ENCODE data around the gene XYLT1. TPM values are rescaled to one million over a fixed set of nuclear protein-coding genes. Genes with fewer than 3 reads are reported as not detected.

XYLT1 gene
- total RNA-seq, 1 experiment from 2014 or later: 14.5 TPM

DNA sequence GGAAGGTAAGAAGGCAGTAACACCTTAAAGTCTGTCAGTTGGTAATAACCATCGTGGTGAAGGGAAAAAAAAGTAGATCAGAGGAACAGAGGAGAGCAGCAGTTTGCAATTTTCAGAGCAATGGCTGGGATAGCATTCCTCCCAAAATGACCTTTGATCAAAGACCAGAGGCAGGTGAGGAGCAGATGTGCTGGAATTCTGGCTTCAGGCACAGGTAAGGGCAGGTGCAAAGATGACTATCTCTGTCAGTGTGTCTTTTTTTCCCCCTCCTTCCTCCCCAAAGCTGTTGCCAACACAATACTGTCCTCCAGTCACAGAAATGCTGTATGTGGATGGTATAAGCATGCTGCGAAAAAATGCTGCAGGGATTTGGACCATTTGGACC is 166.7 kb downstream of the XYLT1 start:
- H3K9me3 Mint-ChIP-seq: no peaks in the 10 kb centered on the region
- no peak overlapping the region for H3K4ac ChIP-seq (ENCODE audit: low read depth, low read length)
- no peaks in the 10 kb centered on the region for H3K23me2 ChIP-seq (ENCODE audit: insufficient read length, low read depth, low read length, poor library complexity, severe bottlenecking)
- no peak overlapping the region for H2AFZ ChIP-seq (ENCODE audit: low read length)
- no peaks in the 10 kb centered on the region for H3K27me3 ChIP-seq (ENCODE audit: insufficient read depth, low read length)
- no peak overlapping the region for H4K8ac ChIP-seq (replicated peaks; ENCODE audit: insufficient read length, low read depth, low read length)
- no peak overlapping the region for H3K18ac ChIP-seq (ENCODE audit: insufficient read length, low read depth, low read length)
- no peaks in the 10 kb centered on the region for H3K9me3 ChIP-seq (ENCODE audit: control insufficient read depth, low read depth, low read length)
- no peak overlapping the region for H2BK5ac ChIP-seq (ENCODE audit: insufficient read length, low read length)
- no peak overlapping the region for H3K23ac ChIP-seq (ENCODE audit: insufficient read length, low read depth, low read length)
- no peak overlapping the region for H2BK20ac ChIP-seq (ENCODE audit: low read depth, low read length, poor library complexity, severe bottlenecking)
- no peak overlapping the region for H2BK15ac ChIP-seq (ENCODE audit: low read depth, low read length)
- TF ChIP-seq, protein P1, sequence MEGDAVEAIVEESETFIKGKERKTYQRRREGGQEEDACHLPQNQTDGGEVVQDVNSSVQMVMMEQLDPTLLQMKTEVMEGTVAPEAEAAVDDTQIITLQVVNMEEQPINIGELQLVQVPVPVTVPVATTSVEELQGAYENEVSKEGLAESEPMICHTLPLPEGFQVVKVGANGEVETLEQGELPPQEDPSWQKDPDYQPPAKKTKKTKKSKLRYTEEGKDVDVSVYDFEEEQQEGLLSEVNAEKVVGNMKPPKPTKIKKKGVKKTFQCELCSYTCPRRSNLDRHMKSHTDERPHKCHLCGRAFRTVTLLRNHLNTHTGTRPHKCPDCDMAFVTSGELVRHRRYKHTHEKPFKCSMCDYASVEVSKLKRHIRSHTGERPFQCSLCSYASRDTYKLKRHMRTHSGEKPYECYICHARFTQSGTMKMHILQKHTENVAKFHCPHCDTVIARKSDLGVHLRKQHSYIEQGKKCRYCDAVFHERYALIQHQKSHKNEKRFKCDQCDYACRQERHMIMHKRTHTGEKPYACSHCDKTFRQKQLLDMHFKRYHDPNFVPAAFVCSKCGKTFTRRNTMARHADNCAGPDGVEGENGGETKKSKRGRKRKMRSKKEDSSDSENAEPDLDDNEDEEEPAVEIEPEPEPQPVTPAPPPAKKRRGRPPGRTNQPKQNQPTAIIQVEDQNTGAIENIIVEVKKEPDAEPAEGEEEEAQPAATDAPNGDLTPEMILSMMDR (conservative IDR thresholded peaks at IDR 0.05): no peak
- H3K4me1 ChIP-seq (ENCODE audit: insufficient read depth, low read length): peaks cover 15% of the 10 kb centered on the region; the same call in 1 of the 2 replicates
- H3K27ac Mint-ChIP-seq: no peak overlapping the region
- no peak overlapping the region for H3K27ac ChIP-seq (ENCODE audit: insufficient read length, low read depth, low read length)
- DNase-seq: no peak
- H3K4me1 Mint-ChIP-seq: peaks cover 64 to 67% of the 10 kb centered on the region in 2 experiments
- H3K4me3 Mint-ChIP-seq: no peak overlapping the region
- H2BK120ac ChIP-seq (ENCODE audit: low read depth, low read length, poor library complexity, severe bottlenecking): no peak overlapping the region
- no peaks in the 10 kb centered on the region for H3K79me1 ChIP-seq (ENCODE audit: insufficient read depth, low read depth, low read length, poor library complexity, severe bottlenecking)
- no peak overlapping the region for H3K56ac ChIP-seq (ENCODE audit: insufficient read length, low read depth, low read length)
- no peak overlapping the region for H3K4me2 ChIP-seq (ENCODE audit: insufficient read depth, insufficient read length, low read length)
- no peaks in the 10 kb centered on the region for H3K79me2 ChIP-seq (ENCODE audit: insufficient read depth, low read length)
- no peak overlapping the region for H3K14ac ChIP-seq (ENCODE audit: insufficient read depth, low read length)
- no peaks in the 10 kb centered on the region for H3K27me3 Mint-ChIP-seq (ENCODE audit: low read depth)
- H3K36me3 Mint-ChIP-seq (ENCODE audit: insufficient read depth in 1 of 3, low read depth in 3 of 3): no peaks in the 10 kb centered on the region
- no peak overlapping the region for H3T11ph ChIP-seq (ENCODE audit: low read length)
- WGBS (ENCODE audit: extremely low coverage, insufficient read length, low lambda C conversion rate): no CpG with 5 or more reads among the region's 2 CpGs
- H2AK5ac ChIP-seq (ENCODE audit: insufficient read length, low read length): no peak overlapping the region
- H4K5ac ChIP-seq (ENCODE audit: insufficient read length, low read depth, low read length): no peak overlapping the region
- H4K91ac ChIP-seq (ENCODE audit: insufficient read length, low read depth, low read length): no peak overlapping the region
- H4K20me1 ChIP-seq (ENCODE audit: control insufficient read depth, insufficient read depth, insufficient read length): no peaks in the 10 kb centered on the region
- H3K9ac ChIP-seq (ENCODE audit: extremely low read depth, insufficient read length, low read length): no peak overlapping the region
- H2BK12ac ChIP-seq (ENCODE audit: insufficient read length, low read depth, low read length): no peak overlapping the region

All from H9 (cell line).